ENCODE data around the gene SART3.

DNA sequence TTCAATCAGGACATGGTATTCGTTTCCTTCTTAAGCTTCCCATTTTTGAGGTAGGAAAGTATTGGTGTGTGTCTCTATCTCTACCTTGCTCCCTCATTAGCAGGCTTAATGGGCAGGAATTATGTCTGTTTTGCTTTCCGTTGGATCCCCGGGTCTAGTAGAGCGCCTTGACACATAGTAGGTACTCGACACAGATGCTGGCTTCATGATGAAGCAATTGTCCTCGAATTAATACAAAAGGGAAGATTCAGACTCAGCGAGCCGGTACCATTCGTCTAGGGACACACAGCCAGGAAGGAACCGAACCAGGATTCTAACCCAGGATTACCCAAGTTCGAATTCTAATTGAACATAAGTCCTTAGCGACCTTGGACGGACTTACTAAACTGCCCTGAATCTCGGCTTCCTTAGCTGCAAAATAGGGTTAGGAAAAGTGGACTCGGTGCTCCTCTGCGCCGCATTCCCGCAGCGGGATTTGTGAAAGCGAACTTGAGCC is 927 bp upstream of the SART3 start:
- TF ChIP-seq, protein P1, sequence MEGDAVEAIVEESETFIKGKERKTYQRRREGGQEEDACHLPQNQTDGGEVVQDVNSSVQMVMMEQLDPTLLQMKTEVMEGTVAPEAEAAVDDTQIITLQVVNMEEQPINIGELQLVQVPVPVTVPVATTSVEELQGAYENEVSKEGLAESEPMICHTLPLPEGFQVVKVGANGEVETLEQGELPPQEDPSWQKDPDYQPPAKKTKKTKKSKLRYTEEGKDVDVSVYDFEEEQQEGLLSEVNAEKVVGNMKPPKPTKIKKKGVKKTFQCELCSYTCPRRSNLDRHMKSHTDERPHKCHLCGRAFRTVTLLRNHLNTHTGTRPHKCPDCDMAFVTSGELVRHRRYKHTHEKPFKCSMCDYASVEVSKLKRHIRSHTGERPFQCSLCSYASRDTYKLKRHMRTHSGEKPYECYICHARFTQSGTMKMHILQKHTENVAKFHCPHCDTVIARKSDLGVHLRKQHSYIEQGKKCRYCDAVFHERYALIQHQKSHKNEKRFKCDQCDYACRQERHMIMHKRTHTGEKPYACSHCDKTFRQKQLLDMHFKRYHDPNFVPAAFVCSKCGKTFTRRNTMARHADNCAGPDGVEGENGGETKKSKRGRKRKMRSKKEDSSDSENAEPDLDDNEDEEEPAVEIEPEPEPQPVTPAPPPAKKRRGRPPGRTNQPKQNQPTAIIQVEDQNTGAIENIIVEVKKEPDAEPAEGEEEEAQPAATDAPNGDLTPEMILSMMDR (IDR thresholded peaks at IDR 0.05) = no peak
- no peak for TF ChIP-seq POLR2A (IDR thresholded peaks at IDR 0.05)
